KMS-11 (cell line): Measurements from ENCODE around the gene EML6.

Experiments used
- H2AFZ ChIP-seq: fragments of 200-600 bp; sonication (generic); 2 replicates; pipeline ENCODE4 v1.6.1; 2016; ENCODE audit warnings: antibody characterized with exemption, mixed run types, low read depth
- H3K27ac ChIP-seq: fragments of 200-600 bp; sonication (generic); 2 replicates; pipeline ENCODE4 v1.6.1; 2016; ENCODE audit warnings: mild to moderate bottlenecking, mixed run types
- H3K27me3 ChIP-seq: fragments of 200-600 bp; sonication (generic); 2 replicates; pipeline ENCODE4 v1.6.1; 2017; ENCODE audit warnings: mild to moderate bottlenecking, low read depth, mixed run types, moderate library complexity; ENCODE audit not compliant: insufficient read depth
- H3K36me3 ChIP-seq: fragments of 200-600 bp; sonication (generic); 2 replicates; pipeline ENCODE4 v1.6.1; 2017; ENCODE audit warnings: mild to moderate bottlenecking, mixed run types; ENCODE audit not compliant: insufficient read depth
- H3K4me1 ChIP-seq: fragments of 200-600 bp; sonication (generic); 2 replicates; pipeline ENCODE4 v1.6.1; 2016; ENCODE audit warnings: mild to moderate bottlenecking, low read depth, mixed run types; ENCODE audit not compliant: poor library complexity, severe bottlenecking
- H3K4me2 ChIP-seq: fragments of 200-600 bp; sonication (generic); 2 replicates; pipeline ENCODE4 v1.7.0; 2016; ENCODE audit warnings: mild to moderate bottlenecking, mixed run types
- H3K4me3 ChIP-seq: fragments of 200-600 bp; sonication (generic); IDR thresholded peaks from 2 replicates; pipeline ENCODE4 v1.6.1; 2017; ENCODE audit warnings: low read depth, low read length, mixed read lengths; ENCODE audit not compliant: insufficient read depth
- H3K79me2 ChIP-seq: fragments of 200-600 bp; sonication (generic); 2 replicates; pipeline ENCODE4 v1.6.1; 2016; ENCODE audit warnings: low read depth, mixed run types; ENCODE audit not compliant: insufficient read depth
- H3K9ac ChIP-seq: fragments of 200-600 bp; sonication (generic); 2 replicates; pipeline ENCODE4 v1.6.1; 2016; ENCODE audit warnings: mild to moderate bottlenecking, mixed run types
- H4K20me1 ChIP-seq: fragments of 200-600 bp; sonication (generic); 2 replicates; pipeline ENCODE4 v1.6.1; 2016; ENCODE audit warnings: mild to moderate bottlenecking, mixed run types; ENCODE audit not compliant: insufficient read depth
- TF ChIP-seq, protein P1 (sequence below): fragments of 200-600 bp; sonication (generic); conservative IDR thresholded peaks from 2 replicates; pipeline ENCODE4 v1.6.1; 2017; ENCODE audit warnings: low read depth, mild to moderate bottlenecking, antibody characterized with exemption, low read length, moderate library complexity, mixed read lengths

Gene EML6

DNA sequence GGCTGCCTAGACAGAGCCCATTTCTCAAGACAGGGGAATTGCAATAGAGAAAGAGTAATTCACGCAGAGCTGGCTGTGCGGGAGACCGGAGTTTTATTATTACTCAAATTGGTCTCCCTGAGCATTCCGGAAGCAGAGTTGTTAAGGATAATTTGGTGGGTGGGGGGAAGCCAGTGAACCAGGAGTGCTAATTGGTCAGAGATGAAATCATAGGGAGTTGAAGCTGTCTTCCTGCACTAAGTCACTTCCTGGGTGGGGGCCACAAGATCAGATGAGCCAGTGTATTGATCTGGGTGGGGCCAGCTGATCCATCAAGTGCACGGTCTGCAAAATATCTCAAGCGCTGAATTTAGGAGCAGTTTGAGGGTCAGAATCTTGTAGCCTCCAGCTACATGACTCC is 242.0 kb downstream of the EML6 start:
- no peaks in the 10 kb centered on the region for H4K20me1 ChIP-seq
- no peaks in the 10 kb centered on the region for H3K79me2 ChIP-seq
- H3K4me2 ChIP-seq, result no peak overlapping the region

DNA sequence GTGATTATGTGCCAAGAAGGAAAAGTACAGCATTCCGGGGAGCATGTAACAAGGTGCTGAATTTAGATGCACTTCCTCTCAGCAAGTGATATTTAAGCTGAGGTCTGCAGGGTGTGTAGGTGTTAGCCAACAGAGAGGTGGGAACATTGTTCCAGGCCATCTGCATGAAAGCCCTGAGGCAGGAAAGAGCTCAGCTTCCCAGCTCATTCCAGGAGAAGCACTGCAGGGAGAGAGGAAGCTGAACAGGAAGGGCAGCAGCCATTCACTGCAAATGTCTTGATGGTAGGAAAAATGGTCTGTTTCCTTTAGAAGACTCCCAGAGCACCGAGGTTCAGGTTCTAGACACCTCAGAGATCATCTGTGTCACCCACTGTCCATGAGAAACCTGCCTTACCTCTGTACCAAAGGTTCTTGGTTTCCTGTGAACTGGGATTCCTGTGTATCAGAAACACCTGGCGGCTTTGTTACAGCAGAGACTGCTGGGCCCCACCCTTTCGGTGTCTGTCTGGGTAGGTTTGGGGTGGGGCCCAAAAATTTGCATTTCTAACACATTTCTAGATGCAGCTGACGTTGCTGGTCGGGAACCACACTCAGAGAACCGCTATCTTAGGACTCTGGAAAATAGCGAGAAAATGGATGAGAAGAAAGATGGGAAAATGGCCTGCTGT is 242.8 kb downstream of the EML6 start:
- Histone ChIP-seq H3K27me3 (no peaks in the 10 kb centered on the region), H3K79me2 (no peaks in the 10 kb centered on the region), H3K27ac (no peak overlapping the region), H3K4me2 (no peak overlapping the region), H2AFZ (no peak overlapping the region), H3K4me3 (no peak overlapping the region), H3K9ac (no peak overlapping the region), H4K20me1 (no peaks in the 10 kb centered on the region), H3K4me1 (peaks cover 10% of the 10 kb centered on the region), H3K36me3 (no peaks in the 10 kb centered on the region)
- TF ChIP-seq, protein P1, sequence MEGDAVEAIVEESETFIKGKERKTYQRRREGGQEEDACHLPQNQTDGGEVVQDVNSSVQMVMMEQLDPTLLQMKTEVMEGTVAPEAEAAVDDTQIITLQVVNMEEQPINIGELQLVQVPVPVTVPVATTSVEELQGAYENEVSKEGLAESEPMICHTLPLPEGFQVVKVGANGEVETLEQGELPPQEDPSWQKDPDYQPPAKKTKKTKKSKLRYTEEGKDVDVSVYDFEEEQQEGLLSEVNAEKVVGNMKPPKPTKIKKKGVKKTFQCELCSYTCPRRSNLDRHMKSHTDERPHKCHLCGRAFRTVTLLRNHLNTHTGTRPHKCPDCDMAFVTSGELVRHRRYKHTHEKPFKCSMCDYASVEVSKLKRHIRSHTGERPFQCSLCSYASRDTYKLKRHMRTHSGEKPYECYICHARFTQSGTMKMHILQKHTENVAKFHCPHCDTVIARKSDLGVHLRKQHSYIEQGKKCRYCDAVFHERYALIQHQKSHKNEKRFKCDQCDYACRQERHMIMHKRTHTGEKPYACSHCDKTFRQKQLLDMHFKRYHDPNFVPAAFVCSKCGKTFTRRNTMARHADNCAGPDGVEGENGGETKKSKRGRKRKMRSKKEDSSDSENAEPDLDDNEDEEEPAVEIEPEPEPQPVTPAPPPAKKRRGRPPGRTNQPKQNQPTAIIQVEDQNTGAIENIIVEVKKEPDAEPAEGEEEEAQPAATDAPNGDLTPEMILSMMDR, result no peak

More for the DNA sequence above, 242.0 kb downstream of the EML6 start:
- H3K4me1 ChIP-seq, result peaks cover 12% of the 10 kb centered on the region
- no peak overlapping the region for H2AFZ ChIP-seq
- no peak overlapping the region for H3K4me3 ChIP-seq
- no peak overlapping the region for H3K27ac ChIP-seq
- no peak overlapping the region for H3K9ac ChIP-seq
- no peaks in the 10 kb centered on the region for H3K36me3 ChIP-seq
- TF ChIP-seq, protein P1, result no peak
- no peaks in the 10 kb centered on the region for H3K27me3 ChIP-seq

DNA sequence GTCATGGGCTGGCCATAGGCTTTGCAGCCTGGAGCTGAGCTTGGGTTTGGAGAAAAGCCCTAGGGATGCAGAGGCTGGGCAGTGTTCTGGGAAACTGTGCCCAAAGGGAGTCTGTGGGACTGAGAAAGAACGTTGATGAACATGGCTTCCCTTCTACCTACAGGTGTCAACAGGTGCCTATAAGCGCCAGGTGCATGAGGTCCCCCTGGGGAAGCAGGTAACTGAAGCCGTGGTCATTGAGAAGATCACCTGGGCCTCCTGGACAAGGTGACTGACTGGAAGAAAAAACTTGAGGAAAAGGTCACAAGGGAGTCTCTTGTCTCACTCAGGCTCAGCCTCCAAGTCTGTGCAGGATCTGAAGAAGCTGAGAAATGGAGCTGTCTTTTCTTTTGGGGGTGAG is 243.4 kb downstream of the EML6 start:
- Histone ChIP-seq H2AFZ (no peak overlapping the region), H3K36me3 (no peaks in the 10 kb centered on the region), H3K9ac (no peak overlapping the region), H4K20me1 (no peaks in the 10 kb centered on the region), H3K27me3 (no peaks in the 10 kb centered on the region), H3K4me2 (no peak overlapping the region), H3K79me2 (no peaks in the 10 kb centered on the region), H3K4me3 (no peak overlapping the region), H3K27ac (no peak overlapping the region), H3K4me1 (peaks cover 7% of the 10 kb centered on the region)
- TF ChIP-seq, protein P1, result no peak

DNA sequence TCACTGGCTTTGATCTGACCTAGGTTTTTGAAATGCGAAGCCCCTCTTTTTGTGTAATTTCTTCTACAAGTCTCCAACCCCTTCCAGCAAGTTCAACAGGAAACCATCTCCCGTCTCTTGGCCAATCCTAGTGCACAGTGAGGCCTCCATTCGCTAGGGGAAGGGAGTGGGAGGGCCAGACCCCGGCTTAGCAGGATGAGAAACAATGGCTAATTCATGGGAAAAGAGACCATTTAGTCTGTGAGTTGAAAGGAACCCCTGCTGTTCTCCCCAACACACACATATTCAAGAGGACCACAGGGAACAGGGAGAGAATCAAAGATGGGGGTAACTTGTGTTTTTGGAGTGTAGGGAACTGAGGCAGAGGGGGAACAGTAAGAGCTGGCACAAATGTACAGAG is 243.8 kb downstream of the EML6 start:
- no peaks in the 10 kb centered on the region for H4K20me1 ChIP-seq
- H3K79me2 ChIP-seq, result no peaks in the 10 kb centered on the region
- H3K4me1 ChIP-seq, result peaks cover 7% of the 10 kb centered on the region
- no peak overlapping the region for H2AFZ ChIP-seq
- TF ChIP-seq, protein P1, result no peak
- H3K27ac ChIP-seq, result no peak overlapping the region
- H3K4me3 ChIP-seq, result no peak overlapping the region
- H3K27me3 ChIP-seq, result no peaks in the 10 kb centered on the region
- no peak overlapping the region for H3K9ac ChIP-seq
- H3K4me2 ChIP-seq, result no peak overlapping the region
- H3K36me3 ChIP-seq, result no peaks in the 10 kb centered on the region
